K562 (cell line): ENCODE results near the gene MED29.

ENCODE experiments used
- CHD2 ChIP-seq: IDR thresholded peaks from 2 replicates; pipeline ENCODE4 v1.6.1; 2011; ENCODE audit warnings: low read depth, low read length
- CREM ChIP-seq: IDR thresholded peaks from 2 replicates; pipeline ENCODE4 v1.6.1; 2014; ENCODE audit warnings: antibody characterized with exemption, low read depth
- CTCF ChIP-seq, 3 experiments: IDR thresholded peaks in 2 of 3; conservative IDR thresholded peaks in 1 of 3; 2 replicates each; pipeline ENCODE4 v1.5.1; 2011 to 2012; ENCODE audit warnings: low read length in 3 of 3, mild to moderate bottlenecking in 3 of 3, control low read depth in 2 of 3, improper control_type of control experiment in 1 of 3, inconsistent platforms in 1 of 3, low read depth in 1 of 3, mixed read lengths in 1 of 3, moderate library complexity in 1 of 3; ENCODE audit not compliant: insufficient read depth in 2 of 3
- EZH2 ChIP-seq: IDR thresholded peaks from 2 replicates; pipeline ENCODE4 v1.6.1; 2012; ENCODE audit warnings: low read depth, mild to moderate bottlenecking, inconsistent platforms, low read length, borderline replicate concordance
- MEIS2 ChIP-seq: fragments of 450-650 bp; IDR thresholded peaks from 2 replicates; pipeline ENCODE4 v1.6.1; 2014; ENCODE audit warnings: mild to moderate bottlenecking; ENCODE audit not compliant: partially characterized antibody
- POLR2A ChIP-seq: fragments of 450-650 bp; conservative IDR thresholded peaks from 2 replicates; pipeline ENCODE4 v1.6.1; 2016
- RNF2 ChIP-seq: sonication (generic); IDR thresholded peaks from 2 replicates; pipeline ENCODE4 v1.6.1; 2016
- TEAD1 ChIP-seq, 2 experiments: fragments of 450-650 bp in 1 of 2; sonication (generic) in 1 of 2; formaldehyde crosslinking; IDR thresholded peaks; 2 replicates each; pipeline versions ENCODE4 v1.4.0 to v1.8.0; 2020 to 2022; ENCODE audit warnings: mild to moderate bottlenecking in 2 of 2, missing genetic modification reagents in 1 of 2
- ZBED1 ChIP-seq: IDR thresholded peaks from 2 replicates; pipeline ENCODE4 v1.6.1; 2014
- ZBTB1 ChIP-seq: sonication (generic); formaldehyde crosslinking; IDR thresholded peaks from 2 replicates; pipeline ENCODE4 v1.8.1; 2023; ENCODE audit warnings: missing genetic modification reagents, low read depth, mild to moderate bottlenecking, borderline replicate concordance
- ZNF121 ChIP-seq: sonication (generic); formaldehyde crosslinking; conservative IDR thresholded peaks from 2 replicates; pipeline ENCODE4 v1.8.0; 2022; ENCODE audit warnings: missing genetic modification reagents

- TF ChIP-seq CREM (peak; percentile 81), EZH2 (no peak), CTCF (IDR thresholded peaks at IDR 0.05 in 2 of 3, conservative IDR thresholded peaks at IDR 0.05 in 1 of 3; ENCODE audit: insufficient read depth in 2 of 3, low read depth in 1 of 3, low read length in 3 of 3) (no peak), ZNF121 (CRISPR knock-in tag) (no peak), ZBTB1 (CRISPR knock-in tag) (peak; percentile 75; the same call in 1 of the 2 replicates), CHD2 (no peak), MEIS2 (peak; percentile 65), RNF2 (0 out of 2 replicates have a peak, but pooled peaks have one; percentile 52), TEAD1 (CRISPR knock-in tag; IDR thresholded peaks at IDR 0.05) (no peak; a peak in 2 of 4 replicates), ZBED1 (peak; percentile 53; the same call in 1 of the 2 replicates), POLR2A (peak; percentile 99)
These were observed 44.5 kb downstream of the MED29 start, which contains the start of gene RPS16 for GRCh38 chr19:39435499-39436349.
